Osteoblast (primary cell): Measurements from ENCODE around the gene STAMBPL1. TPM values are rescaled to one million over a fixed set of nuclear protein-coding genes. Genes with fewer than 3 reads are reported as not detected.
A peak's percentile ranks its signal among the peaks of the same experiment; 100 is the strongest.
"Not testable (repeated sequence)": the region's sequence is repeated elsewhere in the genome, so short reads cannot be mapped to it uniquely, and the experiment has no call there.

Experiments used
- DNase-seq: peaks from one replicate; pipeline ENCODE4 v3.0.0; 2011; ENCODE audit warnings: low spot score, mixed read lengths; ENCODE audit not compliant: insufficient read length; ENCODE audit errors: missing footprints
- H2AFZ ChIP-seq: 2 replicates; pipeline ENCODE4 v1.6.0; 2011; ENCODE audit warnings: mild to moderate bottlenecking, low read length
- H3K27ac ChIP-seq: 2 replicates; pipeline ENCODE4 v1.5.1; 2011; ENCODE audit warnings: mild to moderate bottlenecking, low read depth, low read length, moderate library complexity
- H3K27me3 ChIP-seq: 2 replicates; pipeline ENCODE4 v1.6.0; 2012; ENCODE audit warnings: mild to moderate bottlenecking, control low read depth, inconsistent platforms, low read length, moderate library complexity; ENCODE audit not compliant: insufficient read depth
- H3K36me3 ChIP-seq: 2 replicates; pipeline ENCODE4 v1.5.1; 2011; ENCODE audit warnings: mild to moderate bottlenecking, low read length, control low read depth, moderate library complexity; ENCODE audit not compliant: insufficient read depth
- H3K4me1 ChIP-seq: 2 replicates; pipeline ENCODE4 v1.5.1; 2011; ENCODE audit warnings: mild to moderate bottlenecking, low read length, control low read depth, moderate library complexity; ENCODE audit not compliant: insufficient read depth
- H3K4me2 ChIP-seq: 2 replicates; pipeline ENCODE4 v1.6.0; 2011; ENCODE audit warnings: mild to moderate bottlenecking, low read length; ENCODE audit not compliant: insufficient read depth
- H3K4me3 ChIP-seq: fragments of 200-600 bp; sonication (generic); 3 replicates; pipeline ENCODE4 v1.5.1; 2012; ENCODE audit warnings: mild to moderate bottlenecking, low read length, inconsistent platforms; ENCODE audit not compliant: insufficient read depth
- H3K79me2 ChIP-seq: 2 replicates; pipeline ENCODE4 v1.6.0; 2012; ENCODE audit warnings: mild to moderate bottlenecking, low read length, control low read depth, inconsistent platforms; ENCODE audit not compliant: insufficient read depth
- H3K9me3 ChIP-seq: 2 replicates; pipeline ENCODE4 v1.5.1; 2011; ENCODE audit warnings: low read depth, low read length, control low read depth
- H4K20me1 ChIP-seq: 2 replicates; pipeline ENCODE4 v1.6.0; 2012; ENCODE audit warnings: mild to moderate bottlenecking, low read length, control low read depth; ENCODE audit not compliant: insufficient read depth
- CTCF ChIP-seq: IDR thresholded peaks from 2 replicates; pipeline ENCODE4 v1.5.1; 2011; ENCODE audit warnings: mild to moderate bottlenecking, low read depth, low read length, moderate library complexity; ENCODE audit errors: extremely low read depth
- total RNA-seq: library from RNA; depleted of rRNA; stranded (reverse); fragments of >200 nt; gene quantifications from 2 replicates; pipeline ENCODE4 v1.2.3, GENCODE V29; 2012

The STAMBPL1 gene
- total RNA-seq, 1 donor, result 11.6 TPM

GRCh38 chr10:88931548-88931947, 51.5 kb downstream of the STAMBPL1 start:
- Histone ChIP-seq H3K79me2 (no peaks in the 10 kb centered on the region), H3K27me3 (no peaks in the 10 kb centered on the region), H2AFZ (no peak overlapping the region), H4K20me1 (no peaks in the 10 kb centered on the region), H3K4me3 (no peak overlapping the region), H3K36me3 (peaks cover 27% of the 10 kb centered on the region), H3K4me2 (no peak overlapping the region), H3K4me1 (peaks cover 19% of the 10 kb centered on the region), H3K27ac (no peak overlapping the region), H3K9me3 (no peaks in the 10 kb centered on the region)
- no peak for DNase-seq
- no peak for TF ChIP-seq CTCF

- H3K27ac ChIP-seq, result peak overlapping the region; percentile 3
- not testable (repeated sequence) for H3K4me2 ChIP-seq, H3K9me3 ChIP-seq, H3K27me3 ChIP-seq, DNase-seq, H4K20me1 ChIP-seq, H3K79me2 ChIP-seq, H3K4me3 ChIP-seq, H2AFZ ChIP-seq
- H3K36me3 ChIP-seq, result peaks cover 32% of the 10 kb centered on the region
- peaks cover 14% of the 10 kb centered on the region for H3K4me1 ChIP-seq
Observed at GRCh38 chr10:88932029-88932428, 52.0 kb downstream of the STAMBPL1 start.

GRCh38 chr10:88932539-88933256, 52.7 kb downstream of the STAMBPL1 start:
- H3K4me3 ChIP-seq, result no peak overlapping the region
- no peaks in the 10 kb centered on the region for H3K9me3 ChIP-seq
- H2AFZ ChIP-seq, result no peak overlapping the region
- peak overlapping the region; percentile 3 for H3K27ac ChIP-seq
- no peaks in the 10 kb centered on the region for H3K27me3 ChIP-seq
- peaks cover 38% of the 10 kb centered on the region for H3K36me3 ChIP-seq
- DNase-seq, result peak; percentile 81
- H3K79me2 ChIP-seq, result no peaks in the 10 kb centered on the region
- H3K4me1 ChIP-seq, result peaks cover 9% of the 10 kb centered on the region
- TF ChIP-seq CTCF, result peak; percentile 97
- no peaks in the 10 kb centered on the region for H4K20me1 ChIP-seq
- H3K4me2 ChIP-seq, result peak overlapping the region; percentile 20

GRCh38 chr10:88933564-88933963, 53.5 kb downstream of the STAMBPL1 start:
- no peak overlapping the region for H3K4me2 ChIP-seq
- H3K4me3 ChIP-seq, result no peak overlapping the region
- H4K20me1 ChIP-seq, result no peaks in the 10 kb centered on the region
- H3K36me3 ChIP-seq, result peaks cover 47% of the 10 kb centered on the region
- peaks cover 9% of the 10 kb centered on the region for H3K4me1 ChIP-seq
- no peaks in the 10 kb centered on the region for H3K27me3 ChIP-seq
- TF ChIP-seq CTCF, result no peak
- no peak for DNase-seq
- H2AFZ ChIP-seq, result no peak overlapping the region
- no peaks in the 10 kb centered on the region for H3K9me3 ChIP-seq
- H3K79me2 ChIP-seq, result no peaks in the 10 kb centered on the region
- H3K27ac ChIP-seq, result no peak overlapping the region
